ENCODE results near the gene PROK2. TPM values are rescaled to one million over a fixed set of nuclear protein-coding genes. Genes with fewer than 3 reads are reported as not detected.

Gene PROK2
- total and polyA plus RNA-seq, 4 donors, result 1.3 to 57.2 (median 2.8) TPM

DNA sequence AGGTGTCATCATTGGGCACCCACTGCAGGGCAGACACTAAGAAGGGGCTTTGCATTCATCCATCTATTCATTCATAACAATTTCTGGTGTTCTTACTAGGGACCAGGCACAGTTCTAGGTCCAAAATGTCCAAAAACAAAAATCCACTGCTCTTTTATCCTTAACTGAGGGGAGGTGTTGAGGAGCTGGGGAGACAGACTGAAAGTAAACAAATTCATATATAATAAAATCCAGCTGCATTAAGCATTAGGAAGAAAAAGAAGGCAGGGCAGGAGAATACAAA is 60.8 kb downstream of the PROK2 start:
- Histone ChIP-seq H3K9ac (ENCODE audit: insufficient read depth in 1 of 2, low read length in 2 of 2) (peak overlapping the region in 1 of 2 donors; percentile 76), H3K9me3 (ENCODE audit: control insufficient read depth in 4 of 4, insufficient read depth in 3 of 4, low read length in 3 of 4) (no peaks in the 10 kb centered on the region), H3K4me3 (peak overlapping the region; percentile 71), H3K27me3 (ENCODE audit: control insufficient read depth in 3 of 3, insufficient read depth in 3 of 3, low read length in 2 of 3) (no peaks in the 10 kb centered on the region), H3K4me1 (ENCODE audit: control insufficient read depth in 5 of 5, insufficient read depth in 5 of 5, low read length in 5 of 5) (peaks cover 0 to 16% (median 5%) of the 10 kb centered on the region in 5 donors), H3K27ac (ENCODE audit: low read depth in 1 of 2, low read length in 1 of 2) (no peak overlapping the region), H3K36me3 (ENCODE audit: control insufficient read depth in 4 of 4, insufficient read depth in 4 of 4, low read length in 4 of 4) (no peaks in the 10 kb centered on the region)
- DNase-seq (peak in 1 of 3 donors; percentile 17), ATAC-seq (ENCODE audit: insufficient read depth, low FRiP score) (no peak)
- TF ChIP-seq, protein P1, sequence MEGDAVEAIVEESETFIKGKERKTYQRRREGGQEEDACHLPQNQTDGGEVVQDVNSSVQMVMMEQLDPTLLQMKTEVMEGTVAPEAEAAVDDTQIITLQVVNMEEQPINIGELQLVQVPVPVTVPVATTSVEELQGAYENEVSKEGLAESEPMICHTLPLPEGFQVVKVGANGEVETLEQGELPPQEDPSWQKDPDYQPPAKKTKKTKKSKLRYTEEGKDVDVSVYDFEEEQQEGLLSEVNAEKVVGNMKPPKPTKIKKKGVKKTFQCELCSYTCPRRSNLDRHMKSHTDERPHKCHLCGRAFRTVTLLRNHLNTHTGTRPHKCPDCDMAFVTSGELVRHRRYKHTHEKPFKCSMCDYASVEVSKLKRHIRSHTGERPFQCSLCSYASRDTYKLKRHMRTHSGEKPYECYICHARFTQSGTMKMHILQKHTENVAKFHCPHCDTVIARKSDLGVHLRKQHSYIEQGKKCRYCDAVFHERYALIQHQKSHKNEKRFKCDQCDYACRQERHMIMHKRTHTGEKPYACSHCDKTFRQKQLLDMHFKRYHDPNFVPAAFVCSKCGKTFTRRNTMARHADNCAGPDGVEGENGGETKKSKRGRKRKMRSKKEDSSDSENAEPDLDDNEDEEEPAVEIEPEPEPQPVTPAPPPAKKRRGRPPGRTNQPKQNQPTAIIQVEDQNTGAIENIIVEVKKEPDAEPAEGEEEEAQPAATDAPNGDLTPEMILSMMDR (IDR thresholded peaks at IDR 0.05; ENCODE audit: control extremely low read depth, extremely low read depth), result no peak

DNA sequence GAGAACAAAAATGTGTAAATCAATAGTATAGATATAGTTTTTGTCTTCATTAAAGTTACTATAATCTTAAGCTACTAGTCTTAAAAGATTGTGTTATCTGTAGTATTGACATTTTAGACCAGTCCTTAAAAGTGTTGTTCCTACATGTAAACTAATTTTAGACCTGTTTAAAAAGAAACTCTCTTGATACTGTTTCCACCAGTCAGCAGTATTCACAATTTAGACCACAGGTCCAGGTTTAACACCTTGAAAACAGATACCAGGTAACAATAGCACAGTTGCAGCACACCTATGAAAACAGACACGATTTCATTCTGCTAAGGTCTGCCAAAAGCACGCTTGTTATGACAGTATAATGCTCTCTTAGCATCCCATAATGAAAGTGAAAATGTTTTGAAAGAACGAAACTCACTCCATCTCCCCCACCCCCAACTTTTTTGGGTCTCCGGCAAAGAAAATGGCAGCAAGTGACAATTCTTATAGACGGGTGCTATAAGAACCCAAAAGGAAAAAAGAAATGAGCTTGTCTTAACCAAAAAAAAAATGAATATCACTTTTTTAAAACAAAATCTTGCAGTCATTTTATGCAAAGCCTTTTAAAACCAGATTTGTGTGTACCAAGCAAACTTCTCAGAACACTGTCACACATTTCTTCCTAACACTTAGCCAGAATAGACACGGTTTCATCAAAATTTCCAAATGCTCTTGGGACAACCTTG is 61.3 kb downstream of the PROK2 start:
- Histone ChIP-seq H3K27ac (ENCODE audit: low read depth in 1 of 2, low read length in 1 of 2) (no peak overlapping the region), H3K9ac (ENCODE audit: insufficient read depth in 1 of 2, low read length in 2 of 2) (no peak overlapping the region)
- WGBS, 2 donors, result 22 to 25% methylated on average over 6 of the region's 6 CpGs

DNA sequence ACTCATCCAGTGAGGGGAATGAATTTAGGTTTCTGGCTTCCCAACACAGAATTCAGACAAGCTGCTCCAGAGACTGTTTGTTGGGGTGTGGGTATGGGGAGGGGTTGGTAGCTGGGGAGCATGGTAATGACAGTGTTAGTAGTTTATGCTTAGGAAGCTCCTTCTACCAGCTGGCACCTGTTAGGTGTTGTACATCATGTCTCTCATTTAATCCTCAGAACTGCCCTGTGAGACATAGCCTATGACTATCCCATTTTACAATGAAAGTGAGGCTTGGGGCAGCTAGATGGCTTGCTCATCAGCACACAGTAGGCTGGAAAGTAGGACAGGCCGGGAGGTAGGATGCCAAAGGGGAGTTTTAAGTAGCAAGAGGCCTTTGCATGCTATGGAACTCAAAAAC is 62.3 kb downstream of the PROK2 start:
- Histone ChIP-seq H3K27ac (ENCODE audit: low read depth in 1 of 2, low read length in 1 of 2) (no peak overlapping the region), H3K9me3 (ENCODE audit: control insufficient read depth in 4 of 4, insufficient read depth in 3 of 4, low read length in 3 of 4) (no peaks in the 10 kb centered on the region), H3K27me3 (ENCODE audit: control insufficient read depth in 3 of 3, insufficient read depth in 3 of 3, low read length in 2 of 3) (no peaks in the 10 kb centered on the region), H3K4me1 (ENCODE audit: control insufficient read depth in 5 of 5, insufficient read depth in 5 of 5, low read length in 5 of 5) (peaks cover 0 to 16% (median 5%) of the 10 kb centered on the region in 5 donors), H3K9ac (ENCODE audit: insufficient read depth in 1 of 2, low read length in 2 of 2) (no peak overlapping the region), H3K36me3 (ENCODE audit: control insufficient read depth in 4 of 4, insufficient read depth in 4 of 4, low read length in 4 of 4) (no peaks in the 10 kb centered on the region), H3K4me3 (no peak overlapping the region)
- no peak for ATAC-seq (ENCODE audit: insufficient read depth, low FRiP score)
- TF ChIP-seq, protein P1 (IDR thresholded peaks at IDR 0.05; ENCODE audit: control extremely low read depth, extremely low read depth), result no peak
- 86 to 88% methylated on average over 1 of the region's 1 CpG for WGBS, 2 donors
- DNase-seq, result no peak

More for the DNA sequence above, 61.3 kb downstream of the PROK2 start:
- TF ChIP-seq, protein P1 (IDR thresholded peaks at IDR 0.05; ENCODE audit: control extremely low read depth, extremely low read depth), result no peak
- no peak for ATAC-seq (ENCODE audit: insufficient read depth, low FRiP score)
- no peaks in the 10 kb centered on the region for H3K27me3 ChIP-seq (ENCODE audit: control insufficient read depth in 3 of 3, insufficient read depth in 3 of 3, low read length in 2 of 3)
- no peaks in the 10 kb centered on the region for H3K9me3 ChIP-seq (ENCODE audit: control insufficient read depth in 4 of 4, insufficient read depth in 3 of 4, low read length in 3 of 4)
- DNase-seq, result no peak
- no peaks in the 10 kb centered on the region for H3K36me3 ChIP-seq (ENCODE audit: control insufficient read depth in 4 of 4, insufficient read depth in 4 of 4, low read length in 4 of 4)
- no peak overlapping the region for H3K4me3 ChIP-seq
- peaks cover 0 to 16% (median 5%) of the 10 kb centered on the region in 5 donors for H3K4me1 ChIP-seq (ENCODE audit: control insufficient read depth in 5 of 5, insufficient read depth in 5 of 5, low read length in 5 of 5)

Small RNA genes within 50 kb of the gene (small RNA-seq; reads per million reads assigned to genes)
- gene RN7SL271P (ENCODE audit: low replicate concordance), result not detected

Other genes starting within 250 kb of the PROK2 start
- 100 to 1,000 TPM; 121 to 287 TPM for gene FOXP1, start 201.4 kb downstream of the PROK2 start, total RNA-seq
- 10 to 100 TPM; 13.8 to 26.5 TPM for gene FOXP1, start 201.4 kb downstream of the PROK2 start, polyA plus RNA-seq
- 10 to 100 TPM; 11.4 to 21.8 TPM for gene EIF4E3, start 59.7 kb downstream of the PROK2 start, total RNA-seq
- 10 to 100 TPM in 1 of 2 donors, 1 to 10 TPM in 1; 9.7 to 12.6 TPM for gene EIF4E3, start 59.7 kb downstream of the PROK2 start, polyA plus RNA-seq
- 1 to 10 TPM; 1.8 to 4.6 TPM for gene GPR27, start 31.3 kb downstream of the PROK2 start, total RNA-seq
- 1 to 10 TPM in 1 of 2 donors, under 1 TPM in 1; 0.59 to 7.7 TPM for gene GPR27, start 31.3 kb downstream of the PROK2 start, polyA plus RNA-seq